GM12878 (cell line): ENCODE results near the gene PLXND1. TPM values are rescaled to one million over a fixed set of nuclear protein-coding genes. Genes with fewer than 3 reads are reported as not detected.

Experiments used
- ATAC-seq: fragments of 200-7000 bp; cut with Tn5 transposase; 3 replicates; pipeline ENCODE4 v1.9.1; 2020; ENCODE audit warnings: mild to moderate bottlenecking, moderate library complexity
- BruUV-seq: library from RNA; stranded (reverse); fragments of 400-500 nt; replicated peaks from 2 replicates; lab custom pipeline; 2021; lab: Mats Ljungman, UMichigan
- CTCF ChIA-PET: fragments of 300-600 bp; sonication (Branson Sonifier 250); formaldehyde crosslinking; extraction: SDS; loops from one replicate; lab custom pipeline; 2021; ENCODE audit warnings: inconsistent platforms; lab: Yijun Ruan, JAX
- POLR2A ChIA-PET: fragments of 350-600 bp; formaldehyde crosslinking; extraction: SDS; loops from one replicate; lab custom pipeline; 2021; ENCODE audit warnings: inconsistent platforms; lab: Charles Lee
- RAD21 ChIA-PET: fragments of 300-600 bp; sonication (Branson Sonifier 250); formaldehyde crosslinking; loops from one replicate; lab custom pipeline; 2023; ENCODE audit warnings: antibody characterized with exemption; ENCODE audit not compliant: unreplicated experiment; lab: Charles Lee
- SMC1A ChIA-PET: fragments of 300-600 bp; sonication (Branson Sonifier 250); formaldehyde crosslinking; loops from one replicate; lab custom pipeline; 2023; ENCODE audit not compliant: unreplicated experiment, uncharacterized antibody; lab: Charles Lee
- DNase-seq: peaks from one replicate; pipeline ENCODE4 v3.0.0-alpha.2; 2011; ENCODE audit warnings: low read depth, low spot score
- FAIRE-seq: peaks from 3 replicates; lab custom pipeline; 2011; peaks lifted over from hg19 to GRCh38; lab: Jason Lieb, UNC
- H2AFZ ChIP-seq: 2 replicates; pipeline ENCODE4 v1.6.0; 2011; ENCODE audit warnings: low read depth, low read length, control low read depth; ENCODE audit not compliant: control insufficient read depth
- H3K27ac ChIP-seq: 2 replicates; pipeline ENCODE4 v1.5.1; 2011; ENCODE audit warnings: control low read depth; ENCODE audit not compliant: control insufficient read depth, insufficient read depth
- H3K27me3 ChIP-seq, 2 experiments: replicated peaks in 1 of 2; 2 replicates each; pipeline versions ENCODE4 v1.6.0 to v1.6.1; 2011; ENCODE audit warnings: low read length in 1 of 2; ENCODE audit not compliant: control insufficient read depth in 2 of 2, insufficient read depth in 2 of 2
- H3K36me3 ChIP-seq, 2 experiments: 2 replicates each; pipeline ENCODE4 v1.5.1; 2011; ENCODE audit warnings: low read length in 1 of 2; ENCODE audit not compliant: control insufficient read depth in 2 of 2, insufficient read depth in 2 of 2
- H3K4me1 ChIP-seq: 2 replicates; pipeline ENCODE4 v1.6.1; 2011; ENCODE audit warnings: mild to moderate bottlenecking, low read length, moderate library complexity, mixed read lengths; ENCODE audit not compliant: control insufficient read depth, insufficient read depth
- H3K4me2 ChIP-seq: 2 replicates; pipeline ENCODE4 v1.6.0; 2011; ENCODE audit warnings: control low read depth; ENCODE audit not compliant: control insufficient read depth, insufficient read depth
- H3K4me3 ChIP-seq: fragments of 200-600 bp; sonication (generic); 2 replicates; pipeline ENCODE4 v1.5.1; 2016
- H3K79me2 ChIP-seq: 2 replicates; pipeline ENCODE4 v1.6.0; 2011; ENCODE audit warnings: low read length; ENCODE audit not compliant: control insufficient read depth, insufficient read depth
- H3K9ac ChIP-seq: 2 replicates; pipeline ENCODE4 v1.8.0; 2011; ENCODE audit warnings: low read length, control low read depth, mixed read lengths; ENCODE audit not compliant: control insufficient read depth, insufficient read depth
- H3K9me3 ChIP-seq: replicated peaks from 3 replicates; pipeline ENCODE4 v1.5.1; 2011; ENCODE audit warnings: mild to moderate bottlenecking, low read length; ENCODE audit not compliant: control insufficient read depth, insufficient read depth
- H4K20me1 ChIP-seq: 2 replicates; pipeline ENCODE4 v1.6.0; 2011; ENCODE audit not compliant: control insufficient read depth, insufficient read depth
- ESRRA ChIP-seq: IDR thresholded peaks from 2 replicates; pipeline ENCODE4 v1.6.1; 2012; ENCODE audit warnings: mild to moderate bottlenecking, low read length, improper control_type of control experiment
- FOS ChIP-seq: IDR thresholded peaks from 3 replicates; pipeline ENCODE4 v1.6.1; 2011; ENCODE audit warnings: borderline replicate concordance; ENCODE audit not compliant: insufficient read length; ENCODE audit errors: extremely low read depth
- HDGF ChIP-seq: fragments of 450-650 bp; IDR thresholded peaks from 2 replicates; pipeline ENCODE4 v1.6.1; 2016; ENCODE audit warnings: antibody characterized with exemption
- PAX8 ChIP-seq: fragments of 450-650 bp; IDR thresholded peaks from 2 replicates; pipeline ENCODE4 v1.6.1; 2017; ENCODE audit warnings: mild to moderate bottlenecking, moderate library complexity
- SMARCA5 ChIP-seq: fragments of 450-650 bp; IDR thresholded peaks from 2 replicates; pipeline ENCODE4 v1.6.1; 2017; ENCODE audit warnings: mild to moderate bottlenecking
- WGBS: methylation state at CpG from one replicate; pipeline ENCODE4 v1.1.6; 2016; ENCODE audit warnings: low lambda C conversion rate; ENCODE audit not compliant: insufficient replicate concordance, insufficient coverage; ENCODE audit errors: missing lambda C conversion rate; 5-methylcytosine and 5-hydroxymethylcytosine counted together
- in situ Hi-C: fragments of 300-500 bp; cut with MboI; formaldehyde crosslinking; loops from 9 replicates; pipeline ENCODE4 v1.14.3; 2018; ENCODE audit warnings: mixed read lengths
- intact Hi-C: fragments of 100-400 bp; cut with micrococcal nuclease; formaldehyde crosslinking; loops from one replicate; pipeline ENCODE4 v1.14.2; 2022; ENCODE audit not compliant: unreplicated experiment
- polyA plus RNA-seq, 11 experiments: library from polyadenylated mRNA; depleted of rRNA in 4 of 11; unstranded in 6 of 11; stranded (reverse) in 5 of 11; fragments of >200 nt; fragmentation: Nextera tagmentation in 4 of 11; fragmentation: Illumina TruSeq in 1 of 11; extraction: Ambion mirVana in 4 of 11; extraction: Trizol in 1 of 11; gene quantifications; 1 replicate in 1 of 11; 2 replicates in 10 of 11; pipeline versions ENCODE4 v1.2.1 to v1.2.3, GENCODE V29; 2011 to 2016; ENCODE audit warnings: inconsistent platforms in 2 of 11, missing spikeins in 2 of 11, low read depth in 1 of 11
- total RNA-seq, 4 experiments: library from RNA; depleted of rRNA in 3 of 4; stranded (reverse); fragments of >200 nt in 3 of 4; fragmentation: Illumina TruSeq in 1 of 4; extraction: Trizol in 1 of 4; gene quantifications; 2 replicates each; pipeline versions ENCODE4 v1.2.1 to v1.2.3, GENCODE V29; 2013 to 2021
- TF ChIP-seq, protein P1 (sequence below): IDR thresholded peaks from 2 replicates; pipeline ENCODE4 v1.6.1; 2012; ENCODE audit warnings: improper control_type of control experiment, low read depth, low read length; ENCODE audit not compliant: insufficient replicate concordance

Gene PLXND1
- total and polyA plus RNA-seq, 10 of the 15 experiments (the other 5 are each of a cell fraction or from before 2014, with no cell fraction given): 0.01 to 2.3 (median 0.72) TPM; not detected in 7

DNA sequence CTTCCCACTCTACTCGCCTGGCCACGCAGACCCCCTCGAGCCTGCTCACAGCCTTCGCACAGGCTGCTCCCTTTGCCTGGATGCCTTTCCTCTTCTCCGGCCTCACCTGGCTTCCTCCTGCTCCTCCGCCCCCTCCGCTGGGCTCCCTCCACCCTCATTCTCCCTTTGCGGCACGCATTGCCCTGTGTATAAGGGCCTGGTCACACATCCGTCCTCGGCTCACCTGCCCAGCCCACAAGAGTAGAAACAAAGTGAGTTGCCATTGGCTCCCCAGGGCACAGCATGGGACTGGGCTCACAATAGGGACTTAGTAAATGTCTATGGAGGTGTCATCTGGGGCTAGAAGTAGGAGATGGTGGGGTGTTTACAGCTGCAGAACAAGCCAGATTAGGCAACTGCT, 4.2 kb downstream of the PLXND1 start:
- intact Hi-C loops: no loop called here
- 70% methylated on average over 11 of the region's 11 CpGs for WGBS
- Histone ChIP-seq H3K36me3 (no peaks in the 10 kb centered on the region), H3K9me3 (no peaks in the 10 kb centered on the region), H3K27ac (no peak overlapping the region), H3K79me2 (no peaks in the 10 kb centered on the region), H3K9ac (no peak overlapping the region), H3K27me3 (peaks cover 7 to 13% of the 10 kb centered on the region in 2 experiments; a peak in 3 of 4 replicates), H2AFZ (no peak overlapping the region), H3K4me2 (no peak overlapping the region), H3K4me1 (no peaks in the 10 kb centered on the region), H4K20me1 (no peaks in the 10 kb centered on the region), H3K4me3 (no peak overlapping the region)
- ChIA-PET CTCF (no interaction called here), SMC1A (interaction anchor here (0.6 kb wide), 1 partner anchor 24 kb away, joined by 3 read pairs; no protein-coding TSS in a partner anchor), POLR2A (no interaction called here), RAD21 (interaction anchor here (0.6 kb wide), 1 partner anchor 61 kb away, joined by 3 read pairs; no protein-coding TSS in a partner anchor)
- no TSS peak for BruUV-seq
- in situ Hi-C loops: no loop called here
- no peak for ATAC-seq
- no peak for FAIRE-seq
- no peak for DNase-seq
- TF ChIP-seq SMARCA5: no peak
- TF ChIP-seq FOS: no peak
- TF ChIP-seq HDGF: no peak
- TF ChIP-seq, protein P1, sequence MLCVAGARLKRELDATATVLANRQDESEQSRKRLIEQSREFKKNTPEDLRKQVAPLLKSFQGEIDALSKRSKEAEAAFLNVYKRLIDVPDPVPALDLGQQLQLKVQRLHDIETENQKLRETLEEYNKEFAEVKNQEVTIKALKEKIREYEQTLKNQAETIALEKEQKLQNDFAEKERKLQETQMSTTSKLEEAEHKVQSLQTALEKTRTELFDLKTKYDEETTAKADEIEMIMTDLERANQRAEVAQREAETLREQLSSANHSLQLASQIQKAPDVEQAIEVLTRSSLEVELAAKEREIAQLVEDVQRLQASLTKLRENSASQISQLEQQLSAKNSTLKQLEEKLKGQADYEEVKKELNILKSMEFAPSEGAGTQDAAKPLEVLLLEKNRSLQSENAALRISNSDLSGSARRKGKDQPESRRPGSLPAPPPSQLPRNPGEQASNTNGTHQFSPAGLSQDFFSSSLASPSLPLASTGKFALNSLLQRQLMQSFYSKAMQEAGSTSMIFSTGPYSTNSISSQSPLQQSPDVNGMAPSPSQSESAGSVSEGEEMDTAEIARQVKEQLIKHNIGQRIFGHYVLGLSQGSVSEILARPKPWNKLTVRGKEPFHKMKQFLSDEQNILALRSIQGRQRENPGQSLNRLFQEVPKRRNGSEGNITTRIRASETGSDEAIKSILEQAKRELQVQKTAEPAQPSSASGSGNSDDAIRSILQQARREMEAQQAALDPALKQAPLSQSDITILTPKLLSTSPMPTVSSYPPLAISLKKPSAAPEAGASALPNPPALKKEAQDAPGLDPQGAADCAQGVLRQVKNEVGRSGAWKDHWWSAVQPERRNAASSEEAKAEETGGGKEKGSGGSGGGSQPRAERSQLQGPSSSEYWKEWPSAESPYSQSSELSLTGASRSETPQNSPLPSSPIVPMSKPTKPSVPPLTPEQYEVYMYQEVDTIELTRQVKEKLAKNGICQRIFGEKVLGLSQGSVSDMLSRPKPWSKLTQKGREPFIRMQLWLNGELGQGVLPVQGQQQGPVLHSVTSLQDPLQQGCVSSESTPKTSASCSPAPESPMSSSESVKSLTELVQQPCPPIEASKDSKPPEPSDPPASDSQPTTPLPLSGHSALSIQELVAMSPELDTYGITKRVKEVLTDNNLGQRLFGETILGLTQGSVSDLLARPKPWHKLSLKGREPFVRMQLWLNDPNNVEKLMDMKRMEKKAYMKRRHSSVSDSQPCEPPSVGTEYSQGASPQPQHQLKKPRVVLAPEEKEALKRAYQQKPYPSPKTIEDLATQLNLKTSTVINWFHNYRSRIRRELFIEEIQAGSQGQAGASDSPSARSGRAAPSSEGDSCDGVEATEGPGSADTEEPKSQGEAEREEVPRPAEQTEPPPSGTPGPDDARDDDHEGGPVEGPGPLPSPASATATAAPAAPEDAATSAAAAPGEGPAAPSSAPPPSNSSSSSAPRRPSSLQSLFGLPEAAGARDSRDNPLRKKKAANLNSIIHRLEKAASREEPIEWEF: no peak
- TF ChIP-seq PAX8: no peak
- no peak for TF ChIP-seq ESRRA
